WTC11 (cell line): ENCODE results near the gene CCND3. TPM values are rescaled to one million over a fixed set of nuclear protein-coding genes. Genes with fewer than 3 reads are reported as not detected.

Experiments
- ATAC-seq: fragments of 200-7000 bp; cut with Tn5 transposase; 2 replicates; pipeline ENCODE4 v1.10.0; 2021; ENCODE audit warnings: mild to moderate bottlenecking, moderate library complexity
- CTCF ChIA-PET: fragments of 300-600 bp; sonication (Branson Sonifier 250); formaldehyde crosslinking; loops from one replicate; lab custom pipeline; 2021; ENCODE audit warnings: antibody characterized with exemption; lab: Charles Lee
- POLR2A ChIA-PET: fragments of 350-600 bp; sonication (Branson Sonifier 250); formaldehyde crosslinking; loops from one replicate; lab custom pipeline; 2021; ENCODE audit warnings: antibody characterized with exemption; lab: Charles Lee
- DNase-seq: peaks from one replicate; pipeline ENCODE4 v3.0.0; 2021; ENCODE audit warnings: low spot score
- H3K27ac Mint-ChIP-seq: 2 replicates; pipeline ENCODE4 v1.8.0; 2021; ENCODE audit warnings: mixed read lengths
- H3K27me3 Mint-ChIP-seq: 2 replicates; pipeline ENCODE4 v1.8.0; 2021; ENCODE audit warnings: low read depth, mild to moderate bottlenecking, moderate library complexity, mixed read lengths
- H3K36me3 Mint-ChIP-seq: 2 replicates; pipeline ENCODE4 v1.8.0; 2021; ENCODE audit warnings: mixed read lengths
- H3K4me1 Mint-ChIP-seq: 2 replicates; pipeline ENCODE4 v1.8.0; 2022; ENCODE audit warnings: mixed read lengths
- H3K4me3 Mint-ChIP-seq: 2 replicates; pipeline ENCODE4 v1.8.0; 2021; ENCODE audit warnings: mild to moderate bottlenecking, moderate library complexity, mixed read lengths
- H3K9me3 Mint-ChIP-seq: 2 replicates; pipeline ENCODE4 v1.8.0; 2021; ENCODE audit warnings: mixed read lengths
- AR ChIP-seq: fragments of 250-450 bp; sonication (Bioruptor Pico); IDR thresholded peaks from 2 replicates; pipeline ENCODE4 v1.9.0; 2021; ENCODE audit warnings: mild to moderate bottlenecking
- ATF3 ChIP-seq: sonication (generic); formaldehyde crosslinking; conservative IDR thresholded peaks from 2 replicates; pipeline ENCODE4 v1.8.1; 2022; ENCODE audit warnings: mild to moderate bottlenecking, missing genetic modification reagents
- CBFB ChIP-seq: sonication (generic); formaldehyde crosslinking; IDR thresholded peaks from 2 replicates; pipeline ENCODE4 v1.8.1; 2022; ENCODE audit warnings: mild to moderate bottlenecking, low read depth, missing genetic modification reagents
- E2F1 ChIP-seq: sonication (generic); formaldehyde crosslinking; IDR thresholded peaks from 2 replicates; pipeline ENCODE4 v1.8.0; 2022; ENCODE audit warnings: mild to moderate bottlenecking, missing genetic modification reagents
- FOXK1 ChIP-seq: sonication (generic); formaldehyde crosslinking; IDR thresholded peaks from 2 replicates; pipeline ENCODE4 v1.8.0; 2022; ENCODE audit warnings: mild to moderate bottlenecking, moderate library complexity, missing genetic modification reagents
- GTF2I ChIP-seq: fragments of 250-450 bp; sonication (Bioruptor Pico); conservative IDR thresholded peaks from 2 replicates; pipeline ENCODE4 v1.4.0; 2021; ENCODE audit warnings: mild to moderate bottlenecking
- HMGA2 ChIP-seq: fragments of 250-450 bp; sonication (Bioruptor Pico); IDR thresholded peaks from 2 replicates; pipeline ENCODE4 v1.4.0; 2021; ENCODE audit warnings: mild to moderate bottlenecking, moderate library complexity
- HMGXB4 ChIP-seq: sonication (generic); formaldehyde crosslinking; IDR thresholded peaks from 2 replicates; pipeline ENCODE4 v1.8.1; 2023; ENCODE audit warnings: mild to moderate bottlenecking, moderate library complexity, missing genetic modification reagents
- JAZF1 ChIP-seq: fragments of 250-450 bp; sonication (Bioruptor Pico); IDR thresholded peaks from 2 replicates; pipeline ENCODE4 v1.9.0; 2021; ENCODE audit warnings: moderate library complexity, mild to moderate bottlenecking, inconsistent platforms
- MAX ChIP-seq: sonication (generic); formaldehyde crosslinking; IDR thresholded peaks from 2 replicates; pipeline ENCODE4 v1.8.0; 2022; ENCODE audit warnings: mild to moderate bottlenecking, missing genetic modification reagents
- NFE2L1 ChIP-seq: sonication (generic); formaldehyde crosslinking; IDR thresholded peaks from 2 replicates; pipeline ENCODE4 v1.8.1; 2023; ENCODE audit warnings: missing genetic modification reagents
- NFYB ChIP-seq: sonication (generic); formaldehyde crosslinking; conservative IDR thresholded peaks from 2 replicates; pipeline ENCODE4 v1.8.0; 2022; ENCODE audit warnings: low read depth, missing genetic modification reagents
- NR1H2 ChIP-seq: sonication (generic); formaldehyde crosslinking; IDR thresholded peaks from 2 replicates; pipeline ENCODE4 v1.9.0; 2021; ENCODE audit warnings: mild to moderate bottlenecking, moderate library complexity, missing genetic modification reagents
- OVOL2 ChIP-seq: fragments of 250-450 bp; sonication (Bioruptor Pico); IDR thresholded peaks from 2 replicates; pipeline ENCODE4 v1.9.0; 2021; ENCODE audit warnings: mild to moderate bottlenecking, borderline replicate concordance
- PRRX2 ChIP-seq: fragments of 250-450 bp; sonication (Bioruptor Pico); IDR thresholded peaks from 2 replicates; pipeline ENCODE4 v1.8.0; 2021; ENCODE audit warnings: mild to moderate bottlenecking
- RORB ChIP-seq: fragments of 250-450 bp; sonication (Bioruptor Pico); IDR thresholded peaks from 2 replicates; pipeline ENCODE4 v1.9.0; 2021; ENCODE audit warnings: mild to moderate bottlenecking
- SMAD3 ChIP-seq: sonication (generic); formaldehyde crosslinking; IDR thresholded peaks from 2 replicates; pipeline ENCODE4 v1.8.0; 2022; ENCODE audit warnings: missing genetic modification reagents, mild to moderate bottlenecking, borderline replicate concordance
- SOX15 ChIP-seq: fragments of 250-450 bp; sonication (Bioruptor Pico); IDR thresholded peaks from 2 replicates; pipeline ENCODE4 v1.9.0; 2021; ENCODE audit warnings: mild to moderate bottlenecking
- ZNF138 ChIP-seq: sonication (generic); formaldehyde crosslinking; conservative IDR thresholded peaks from 2 replicates; pipeline ENCODE4 v1.8.1; 2022; ENCODE audit warnings: mild to moderate bottlenecking, moderate library complexity, missing genetic modification reagents
- ZNF219 ChIP-seq: sonication (generic); formaldehyde crosslinking; IDR thresholded peaks from 2 replicates; pipeline ENCODE4 v1.8.0; 2023; ENCODE audit warnings: missing genetic modification reagents, mild to moderate bottlenecking, borderline replicate concordance
- ZNF263 ChIP-seq: sonication (generic); formaldehyde crosslinking; IDR thresholded peaks from 2 replicates; pipeline ENCODE4 v1.8.1; 2022; ENCODE audit warnings: low read depth, mild to moderate bottlenecking, moderate library complexity, missing genetic modification reagents
- ZNF281 ChIP-seq: sonication (generic); formaldehyde crosslinking; IDR thresholded peaks from 2 replicates; pipeline ENCODE4 v1.8.0; 2023; ENCODE audit warnings: mild to moderate bottlenecking, missing genetic modification reagents
- ZNF425 ChIP-seq: fragments of 250-450 bp; sonication (Bioruptor Pico); conservative IDR thresholded peaks from 2 replicates; pipeline ENCODE4 v1.9.0; 2021; ENCODE audit warnings: mild to moderate bottlenecking
- ZNF671 ChIP-seq: fragments of 250-450 bp; sonication (Bioruptor Pico); IDR thresholded peaks from 2 replicates; pipeline ENCODE4 v1.8.0; 2021; ENCODE audit warnings: mild to moderate bottlenecking
- ZSCAN18 ChIP-seq: fragments of 250-450 bp; sonication (Bioruptor Pico); IDR thresholded peaks from 2 replicates; pipeline ENCODE4 v2.1.2; 2022; ENCODE audit warnings: mild to moderate bottlenecking, moderate library complexity
- total RNA-seq: library from RNA; stranded (reverse); gene quantifications from 3 replicates; pipeline ENCODE4 v1.2.3, GENCODE V29; 2021

CCND3 gene
- total RNA-seq, 1 experiment from 2014 or later, result 33.6 TPM

- DNase-seq (no peak), ATAC-seq (peak; percentile 64)
- no peaks in the 10 kb centered on the region for H3K36me3 Mint-ChIP-seq
- H3K27me3 Mint-ChIP-seq, result no peaks in the 10 kb centered on the region
- H3K9me3 Mint-ChIP-seq, result no peaks in the 10 kb centered on the region
- CTCF ChIA-PET, result interaction anchor here (1.0 to 1.5 kb wide), 5 partner anchors 34 to 86 kb away, joined by 3 to 12 read pairs (median 5); partner anchors contain the start of genes BYSL and MED20
- no peak overlapping the region for H3K4me3 Mint-ChIP-seq
- TF ChIP-seq HMGA2 (no peak), ZSCAN18 (no peak), MAX (CRISPR knock-in tag) (no peak), PRRX2 (CRISPR knock-in tag) (no peak), NFYB (CRISPR knock-in tag) (no peak), HMGXB4 (no peak), SOX15 (CRISPR knock-in tag) (no peak), ZNF138 (CRISPR knock-in tag) (no peak), ZNF671 (CRISPR knock-in tag) (no peak)
- H3K27ac Mint-ChIP-seq, result peak overlapping the region; percentile 62
- H3K4me1 Mint-ChIP-seq, result peaks cover 17% of the 10 kb centered on the region
- POLR2A ChIA-PET, result interaction anchor here (1.0 kb wide), 1 partner anchor 37 kb away, joined by 7 read pairs; no protein-coding TSS in a partner anchor
Observed at GRCh38 chr6:41887331-41887751, 54.3 kb downstream of the CCND3 start.

- no peak for DNase-seq
- no peak overlapping the region for H3K27ac Mint-ChIP-seq
- H3K9me3 Mint-ChIP-seq, result no peaks in the 10 kb centered on the region
- ATAC-seq, result no peak
- no peaks in the 10 kb centered on the region for H3K36me3 Mint-ChIP-seq
- H3K4me1 Mint-ChIP-seq, result peaks cover 14% of the 10 kb centered on the region
- ChIA-PET POLR2A (no interaction called here), CTCF (no interaction called here)
- no peaks in the 10 kb centered on the region for H3K27me3 Mint-ChIP-seq
- no peak overlapping the region for H3K4me3 Mint-ChIP-seq
- TF ChIP-seq OVOL2, result no peak
- no peak for TF ChIP-seq CBFB (CRISPR knock-in tag)
- no peak for TF ChIP-seq E2F1
- TF ChIP-seq ZNF425, result no peak
- no peak for TF ChIP-seq ATF3 (CRISPR knock-in tag)
- TF ChIP-seq ZNF281 (CRISPR knock-in tag), result no peak
- no peak for TF ChIP-seq ZNF263 (CRISPR knock-in tag)
- no peak for TF ChIP-seq NR1H2 (CRISPR knock-in tag)
- no peak for TF ChIP-seq AR
- no peak for TF ChIP-seq GTF2I (CRISPR knock-in tag)
- no peak for TF ChIP-seq ZNF219 (CRISPR knock-in tag)
- no peak for TF ChIP-seq FOXK1 (CRISPR knock-in tag)
- no peak for TF ChIP-seq JAZF1 (CRISPR knock-in tag)
- TF ChIP-seq NFE2L1 (CRISPR knock-in tag), result no peak
- TF ChIP-seq RORB (CRISPR knock-in tag), result no peak
- no peak for TF ChIP-seq SMAD3
Observed at GRCh38 chr6:41885930-41886329, 55.7 kb downstream of the CCND3 start.
